ENCODE data around the gene PPP2R2B. TPM values are rescaled to one million over a fixed set of nuclear protein-coding genes. Genes with fewer than 3 reads are reported as not detected.

Gene PPP2R2B
- total and polyA plus RNA-seq, 12 donors: 0.35 to 11.7 (median 4.7) TPM

DNA sequence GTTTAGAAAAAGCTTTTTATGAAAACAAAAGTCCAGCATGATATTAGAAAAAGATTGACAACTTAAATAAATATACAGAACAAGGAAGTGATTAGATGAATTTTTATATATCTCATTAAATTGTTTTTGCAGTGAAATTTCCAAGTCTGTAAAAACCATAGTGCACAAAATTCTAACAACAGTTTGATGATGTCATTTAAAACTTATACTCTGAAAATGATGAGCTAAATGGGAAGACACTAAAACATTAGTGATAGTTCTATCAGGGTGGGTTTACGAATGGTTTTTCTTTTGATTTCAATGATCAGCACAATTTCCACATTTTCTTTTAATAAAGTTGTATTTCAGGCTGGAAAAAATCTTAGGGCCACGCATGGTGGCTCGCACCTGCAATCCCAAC is 236.1 kb downstream of the PPP2R2B start:
- WGBS, 4 donors: 80 to 93% (median 87%) methylated on average over 3 of the region's 3 CpGs
- no peak overlapping the region for H3K27ac ChIP-seq
- H3K36me3 ChIP-seq (replicated peaks in 1 of 2): no peaks in the 10 kb centered on the region
- intact Hi-C loops (cut with DNase I): no loop called here
- H3K27me3 ChIP-seq: no peaks in the 10 kb centered on the region
- no peak for DNase-seq
- no peak overlapping the region for H3K4me3 ChIP-seq
- no peaks in the 10 kb centered on the region for H3K4me1 ChIP-seq (replicated peaks in 1 of 2)
- H3K9me3 ChIP-seq (replicated peaks in 1 of 3): no peaks in the 10 kb centered on the region
- TF ChIP-seq POLR2A (IDR thresholded peaks at IDR 0.05): no peak
- no peak for TF ChIP-seq CTCF (IDR thresholded peaks at IDR 0.05)

GRCh38 chr5:146641941-146642340 is 236.6 kb downstream of the PPP2R2B start:
- no peaks in the 10 kb centered on the region for H3K27me3 ChIP-seq
- TF ChIP-seq CTCF (IDR thresholded peaks at IDR 0.05) (no peak), POLR2A (IDR thresholded peaks at IDR 0.05) (no peak)
- intact Hi-C loops (cut with DNase I): no loop called here
- H3K4me3 ChIP-seq: no peak overlapping the region
- no peak for DNase-seq
- 77 to 83% (median 78%) methylated on average over 3 of the region's 3 CpGs for WGBS, 4 donors
- H3K4me1 ChIP-seq (replicated peaks in 1 of 2): no peaks in the 10 kb centered on the region
- no peaks in the 10 kb centered on the region for H3K9me3 ChIP-seq (replicated peaks in 1 of 3)
- no peaks in the 10 kb centered on the region for H3K36me3 ChIP-seq (replicated peaks in 1 of 2)
- no peak overlapping the region for H3K27ac ChIP-seq

- TF ChIP-seq POLR2A (IDR thresholded peaks at IDR 0.05): no peak
- TF ChIP-seq CTCF (IDR thresholded peaks at IDR 0.05): no peak
- H3K9me3 ChIP-seq (replicated peaks in 1 of 3): no peaks in the 10 kb centered on the region
- no peak overlapping the region for H3K27ac ChIP-seq
- H3K4me1 ChIP-seq (replicated peaks in 1 of 2): no peaks in the 10 kb centered on the region
- H3K36me3 ChIP-seq (replicated peaks in 1 of 2): no peaks in the 10 kb centered on the region
- WGBS, 4 donors: 63 to 74% (median 70%) methylated on average over 7 of the region's 7 CpGs
- no peak for DNase-seq
- intact Hi-C loops (cut with DNase I): no loop called here
- H3K27me3 ChIP-seq: no peaks in the 10 kb centered on the region
- H3K4me3 ChIP-seq: no peak overlapping the region
Measured at GRCh38 chr5:146640285-146640896, 238.2 kb downstream of the PPP2R2B start.

GRCh38 chr5:146635443-146635842 is 243.1 kb downstream of the PPP2R2B start:
- Histone ChIP-seq H3K27ac (no peak overlapping the region), H3K27me3 (no peaks in the 10 kb centered on the region), H3K4me3 (no peak overlapping the region), H3K4me1 (replicated peaks in 1 of 2) (no peaks in the 10 kb centered on the region), H3K9me3 (replicated peaks in 1 of 3) (no peaks in the 10 kb centered on the region), H3K36me3 (replicated peaks in 1 of 2) (no peaks in the 10 kb centered on the region)
- TF ChIP-seq CTCF (IDR thresholded peaks at IDR 0.05): no peak
- TF ChIP-seq POLR2A (IDR thresholded peaks at IDR 0.05): no peak
- intact Hi-C loops (cut with DNase I): no loop called here
- 73 to 89% (median 84%) methylated on average over 3 of the region's 3 CpGs for WGBS, 4 donors
- DNase-seq: no peak
